Hematopoietic multipotent progenitor cell treated with erythropoietin and hydrocortisone succinate and interleukin-3 and kit ligand, for 8 days (in vitro differentiated cells): ENCODE results near the gene TMEM81.

Experiments
- DNase-seq: peaks from one replicate; pipeline ENCODE4 v3.0.0-alpha.2; 2015

Gene TMEM81, protein sequence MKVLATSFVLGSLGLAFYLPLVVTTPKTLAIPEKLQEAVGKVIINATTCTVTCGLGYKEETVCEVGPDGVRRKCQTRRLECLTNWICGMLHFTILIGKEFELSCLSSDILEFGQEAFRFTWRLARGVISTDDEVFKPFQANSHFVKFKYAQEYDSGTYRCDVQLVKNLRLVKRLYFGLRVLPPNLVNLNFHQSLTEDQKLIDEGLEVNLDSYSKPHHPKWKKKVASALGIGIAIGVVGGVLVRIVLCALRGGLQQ

DNA sequence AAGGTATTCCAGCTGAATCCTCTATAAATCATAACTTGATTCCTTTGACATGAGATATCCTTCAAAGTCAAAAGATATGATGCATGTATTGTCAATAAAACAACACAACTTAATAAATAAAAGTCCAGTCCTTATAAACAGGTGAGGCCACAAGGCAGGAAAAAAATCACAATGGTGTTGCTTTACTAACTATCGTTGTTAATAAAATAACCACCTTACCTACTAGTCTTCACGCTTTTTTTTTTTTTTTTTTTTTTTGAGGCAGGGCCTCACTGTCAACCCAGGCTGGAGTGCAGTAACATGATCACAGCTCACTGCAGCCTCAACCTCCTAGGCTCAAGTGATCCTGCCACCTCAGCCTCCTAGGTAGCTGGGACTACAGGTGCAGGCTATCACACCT, at the start of gene TMEM81:
Gene TMEM81 (minus strand): TSS at position 101 of the 400 bp plus-strand sequence. CDS start 140 bp downstream, outside the sequence.
- no peak for DNase-seq

DNA sequence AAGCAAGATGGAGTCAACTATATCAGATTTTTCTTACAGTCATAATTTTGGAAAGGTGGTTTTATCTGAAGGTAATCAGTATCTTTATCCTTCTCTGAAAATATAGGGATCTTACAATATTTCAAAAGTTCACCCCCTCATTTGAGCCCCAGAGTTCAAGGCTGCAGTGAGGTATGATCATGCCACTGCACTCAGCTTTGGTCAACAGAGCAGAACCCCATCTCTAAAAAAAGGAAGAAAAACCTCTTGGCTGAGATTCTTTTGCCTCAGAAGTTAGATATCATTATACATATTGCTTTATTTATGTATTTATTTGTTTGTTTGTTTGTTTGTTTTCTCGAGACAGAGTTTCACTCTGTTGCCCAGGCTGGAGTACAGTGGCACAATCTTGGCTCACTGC, 49.0 kb upstream of the TMEM81 start:
- no peak for DNase-seq

DNA sequence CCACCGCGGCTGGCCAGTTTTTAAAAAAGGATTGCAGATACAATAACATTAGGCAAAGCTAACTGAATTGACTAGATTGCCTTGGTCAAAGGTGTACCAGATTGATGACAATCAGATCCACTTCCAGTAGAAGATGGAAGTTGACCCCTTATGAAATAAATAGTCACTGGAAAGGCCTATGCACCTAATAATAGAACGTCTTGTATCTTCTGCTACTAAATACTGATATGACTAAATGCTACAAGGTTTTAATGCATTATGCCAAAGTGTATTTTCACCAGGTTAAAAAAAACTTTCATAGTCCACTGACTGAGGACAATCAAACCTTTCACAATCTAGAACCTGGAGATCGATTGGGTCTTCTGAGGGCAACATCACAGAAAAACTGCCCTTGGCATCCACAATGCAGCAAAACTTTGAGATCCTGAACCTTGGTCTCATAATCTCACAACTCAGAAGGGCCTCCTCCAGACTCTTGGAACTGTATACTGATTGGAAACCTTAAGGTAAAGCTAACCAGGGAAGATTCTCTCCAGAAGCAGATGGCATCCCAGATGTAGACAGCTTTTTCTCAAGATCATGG, 45.3 kb upstream of the TMEM81 start:
- no peak for DNase-seq

DNA sequence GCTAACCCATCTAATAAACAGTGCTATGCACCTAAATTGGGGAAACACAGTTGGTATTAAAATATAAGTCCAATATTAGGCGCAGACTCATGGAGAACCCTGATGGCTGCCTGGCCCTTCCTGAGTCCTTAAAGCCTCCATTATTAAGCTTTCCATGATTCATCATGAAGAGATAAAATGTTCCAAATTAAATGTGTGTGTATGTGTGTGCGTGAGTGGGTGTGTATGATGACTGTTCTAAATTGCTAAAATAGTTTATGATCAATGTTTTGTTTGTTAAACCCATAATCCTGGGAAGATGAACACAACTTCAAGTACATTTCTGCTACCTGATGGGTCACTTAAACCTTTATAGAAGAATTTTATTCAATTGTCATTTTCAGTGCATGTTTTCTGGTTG, 43.8 kb upstream of the TMEM81 start:
- DNase-seq: no peak

DNA sequence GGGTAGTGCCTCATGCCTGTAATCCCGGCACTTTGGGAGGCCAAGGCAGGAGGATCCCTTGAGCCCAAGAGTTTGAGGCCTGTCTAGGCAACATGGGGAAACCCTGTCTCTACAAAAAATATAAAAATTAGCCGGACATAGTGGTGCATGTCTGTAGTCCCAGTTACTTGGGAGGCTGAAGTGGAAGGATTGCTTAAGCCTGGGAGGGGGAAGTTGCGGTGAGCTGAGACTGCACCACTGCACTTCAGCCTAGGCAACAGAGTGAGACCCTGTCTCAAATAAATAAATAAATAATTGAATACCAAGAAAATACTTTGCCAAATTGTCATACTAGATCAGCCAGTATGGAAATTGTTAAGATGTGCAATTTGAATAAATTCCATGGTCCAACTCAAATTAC, 43.4 kb upstream of the TMEM81 start:
- DNase-seq: no peak

DNA sequence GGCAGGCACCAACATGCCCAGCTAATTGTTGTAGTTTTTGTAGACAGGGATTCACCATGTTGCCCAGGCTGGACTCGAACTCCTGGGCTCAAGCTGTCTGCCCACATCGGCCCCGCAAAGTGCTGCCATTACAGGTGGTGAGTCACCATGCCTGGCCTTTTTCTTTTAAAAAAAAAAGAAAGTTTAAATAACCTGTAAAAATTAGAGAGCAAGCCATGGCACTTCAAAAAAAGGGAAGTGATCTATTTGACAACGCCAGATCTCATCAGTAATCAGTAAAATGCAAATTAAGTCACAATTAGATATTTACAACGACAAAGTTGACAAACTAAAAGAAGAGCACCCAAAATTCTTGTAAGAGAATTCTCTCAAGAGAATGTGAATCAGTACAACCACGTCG, 40.5 kb upstream of the TMEM81 start:
- no peak for DNase-seq

DNA sequence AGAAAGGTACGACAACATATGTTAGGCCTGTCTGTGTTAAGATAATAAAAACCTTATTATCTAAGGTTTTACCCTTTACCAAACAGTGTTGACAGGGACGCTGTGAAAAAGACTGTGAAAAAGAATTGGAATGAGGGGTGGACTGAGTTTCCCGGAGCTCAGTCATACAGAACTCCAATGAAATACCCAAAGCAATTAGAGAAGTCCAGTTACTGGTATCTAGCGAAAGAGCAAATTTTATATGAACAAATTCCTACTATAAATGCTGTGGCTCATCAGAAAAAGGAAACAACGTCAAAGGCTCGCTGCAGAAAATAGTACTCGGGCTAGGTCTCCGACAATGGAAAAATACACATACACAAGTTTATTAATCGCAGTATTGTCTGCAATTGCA, 38.2 kb upstream of the TMEM81 start:
- no peak for DNase-seq

DNA sequence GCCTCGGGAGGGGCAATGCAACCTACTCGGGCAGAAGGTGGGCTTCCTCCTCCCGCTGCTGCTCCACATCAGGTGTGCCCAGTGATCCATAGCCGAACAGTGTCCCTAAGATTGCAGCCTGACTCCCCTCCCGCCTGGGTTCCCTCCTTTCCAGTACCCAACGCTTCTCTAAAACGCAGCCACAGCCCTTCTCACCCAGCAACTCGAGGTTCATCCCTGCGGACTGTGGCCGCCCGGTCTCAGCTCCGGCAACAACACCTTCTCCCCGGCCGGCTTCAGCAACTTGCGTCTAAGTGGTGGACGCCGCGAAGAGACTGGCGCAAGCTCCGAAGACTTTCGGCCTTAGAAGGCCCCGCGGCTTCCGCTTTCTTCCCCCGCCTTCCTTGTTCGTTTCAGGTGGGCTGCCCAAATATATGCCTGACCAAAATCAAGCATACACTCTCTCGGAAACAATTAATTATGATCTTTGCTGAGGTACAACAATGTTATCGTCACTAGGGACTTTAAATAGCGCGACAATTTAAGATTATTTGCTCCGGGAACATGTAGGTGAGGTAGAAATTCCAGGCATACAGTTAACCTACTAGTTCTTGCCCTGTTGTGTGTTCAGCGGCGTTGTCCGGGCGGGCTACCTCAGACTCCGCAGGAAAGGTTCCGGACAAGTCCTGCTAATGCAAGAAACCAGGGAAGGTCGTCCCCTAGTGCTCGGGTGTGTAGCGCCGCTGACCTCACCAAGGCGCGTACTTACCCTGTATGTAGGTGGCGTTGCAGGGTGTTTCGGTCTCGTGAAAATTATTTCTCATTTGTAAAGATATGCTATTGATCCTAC, 37.6 kb upstream of the TMEM81 start, which contains the start of gene RBBP5:
Gene RBBP5 (minus strand): TSS at position 319 of the 829 bp plus-strand sequence. CDS start 105 bp downstream, at position 214.
- DNase-seq: peak; percentile 97

DNA sequence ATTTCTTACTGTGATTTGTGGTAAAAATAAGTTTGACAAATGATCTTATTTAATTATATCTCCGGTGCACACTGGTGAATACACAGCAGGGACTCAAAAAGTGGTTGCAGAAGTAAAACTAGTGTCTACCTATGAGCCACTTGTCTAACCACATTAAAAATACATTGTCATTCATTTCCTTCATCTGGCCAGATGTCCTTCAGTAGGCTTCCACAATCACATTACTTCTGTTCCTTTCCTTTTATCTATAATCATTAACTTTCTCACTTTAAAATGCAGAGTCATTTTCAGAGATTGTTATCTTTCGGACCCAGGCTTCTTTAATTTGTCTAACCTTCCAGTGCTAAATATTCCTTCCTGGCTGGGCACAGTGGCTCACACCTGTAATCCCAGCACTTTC, 34.5 kb upstream of the TMEM81 start:
- peak; percentile 26 for DNase-seq

DNA sequence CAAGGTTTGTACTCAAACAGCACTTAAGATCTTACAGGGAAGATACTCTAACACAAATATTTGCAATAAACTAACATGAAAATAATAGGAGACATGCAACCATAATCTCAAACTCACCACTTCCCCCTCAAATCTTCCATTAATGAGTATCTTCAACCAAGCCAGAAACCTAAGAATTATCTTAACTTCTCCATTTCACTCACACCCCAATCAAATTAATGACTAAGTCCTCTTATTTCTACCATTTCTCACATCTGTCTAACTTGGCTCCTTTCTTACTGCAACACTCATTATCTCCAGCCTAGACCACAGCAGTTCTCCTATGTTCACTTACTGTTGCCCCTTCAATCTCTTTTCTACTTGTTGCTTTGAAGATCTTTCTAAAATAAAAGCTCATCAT, 27.1 kb upstream of the TMEM81 start:
- DNase-seq: no peak

DNA sequence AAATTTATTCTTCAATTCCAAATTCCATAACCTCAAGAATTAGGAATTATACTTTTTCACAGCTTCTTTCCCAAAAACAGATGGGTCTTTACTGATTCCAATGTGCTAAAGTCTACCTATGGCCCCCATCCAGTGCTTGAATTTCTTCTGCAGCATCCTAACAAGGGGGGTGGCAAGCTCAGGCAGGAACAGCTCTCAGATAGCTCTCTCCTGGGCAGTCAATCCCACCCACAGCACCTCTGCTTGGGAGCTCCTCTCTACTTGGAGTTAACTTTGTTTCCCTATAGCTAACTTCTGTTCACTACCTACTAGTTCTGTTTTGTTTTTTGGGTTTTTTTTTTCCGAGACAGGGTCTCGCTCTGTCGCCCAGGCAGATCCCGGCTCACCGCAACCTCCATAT, 25.5 kb upstream of the TMEM81 start:
- no peak for DNase-seq

DNA sequence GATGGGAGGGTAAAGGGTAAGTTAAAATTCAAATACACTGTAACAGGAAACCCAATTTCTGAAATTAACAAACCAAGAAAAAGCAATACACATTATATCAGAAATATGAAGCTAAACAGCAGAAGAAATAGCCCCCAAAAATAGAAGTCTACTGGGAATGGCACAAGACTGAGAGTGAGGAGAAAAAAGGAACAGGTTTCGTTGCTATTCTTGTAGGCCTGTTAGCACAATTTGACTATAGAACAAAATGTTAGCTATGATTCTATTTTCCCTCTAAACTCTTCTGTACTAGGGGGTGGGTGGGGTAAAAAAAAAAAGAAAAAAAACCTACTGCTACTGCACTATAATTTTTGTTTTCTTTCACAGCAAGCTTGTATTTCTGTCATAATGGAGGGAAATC, 25.0 kb upstream of the TMEM81 start:
- no peak for DNase-seq

DNA sequence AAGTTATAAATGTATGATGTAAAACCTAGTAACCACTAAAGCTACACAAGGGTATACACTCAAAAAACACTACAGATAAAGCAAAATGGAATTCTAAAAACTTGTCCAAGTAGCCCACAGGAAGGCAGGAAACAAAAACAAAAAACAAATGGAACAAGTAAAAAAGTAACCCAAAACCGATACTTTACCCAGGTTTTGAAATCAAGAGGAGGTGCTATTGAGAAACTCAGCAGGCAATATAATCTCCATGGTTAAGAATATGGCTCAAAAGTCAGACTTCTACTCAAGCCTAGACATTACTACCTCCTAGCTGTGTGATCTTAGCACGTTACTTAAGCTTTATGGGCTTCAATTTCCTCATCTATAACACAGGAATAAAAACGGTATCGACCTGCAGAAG, 24.2 kb upstream of the TMEM81 start:
- DNase-seq: no peak

DNA sequence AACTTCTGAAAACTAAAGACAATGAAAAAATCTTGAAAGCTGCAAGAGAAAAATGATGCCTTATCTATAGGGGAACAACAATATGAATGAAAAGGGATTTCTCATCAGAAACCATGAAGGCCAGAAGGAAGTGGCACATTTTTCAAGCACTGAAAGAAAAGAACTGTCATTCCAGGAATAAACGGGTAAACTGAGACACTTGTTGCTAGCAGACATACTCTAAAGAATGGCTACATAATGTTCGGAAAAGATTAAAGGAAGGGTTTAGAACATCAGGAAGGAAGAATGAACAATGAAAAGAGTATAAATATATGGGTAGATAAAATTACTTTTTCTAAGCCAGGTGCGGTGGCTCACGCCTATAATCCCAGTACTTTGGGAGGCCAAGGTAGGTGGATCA, 23.1 kb upstream of the TMEM81 start:
- DNase-seq: no peak

DNA sequence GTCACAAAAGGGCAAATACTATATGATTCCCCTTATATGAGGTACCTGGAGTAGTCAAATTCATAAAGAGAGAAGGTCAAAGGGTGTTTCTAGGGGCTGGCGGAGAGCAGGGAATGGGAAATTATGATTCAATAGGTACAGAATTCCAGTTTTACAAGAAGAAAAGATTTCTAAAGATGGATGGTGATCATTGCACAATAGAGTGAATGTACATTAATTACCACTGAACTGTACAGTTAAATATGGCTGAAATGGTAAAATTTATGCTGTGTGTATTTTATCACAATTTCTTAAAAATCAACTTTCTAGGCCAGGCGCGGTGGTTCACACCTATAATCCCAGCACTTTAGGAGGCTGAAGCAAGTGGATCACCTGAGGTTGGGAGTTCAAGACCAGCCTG, 18.1 kb upstream of the TMEM81 start:
- no peak for DNase-seq

DNA sequence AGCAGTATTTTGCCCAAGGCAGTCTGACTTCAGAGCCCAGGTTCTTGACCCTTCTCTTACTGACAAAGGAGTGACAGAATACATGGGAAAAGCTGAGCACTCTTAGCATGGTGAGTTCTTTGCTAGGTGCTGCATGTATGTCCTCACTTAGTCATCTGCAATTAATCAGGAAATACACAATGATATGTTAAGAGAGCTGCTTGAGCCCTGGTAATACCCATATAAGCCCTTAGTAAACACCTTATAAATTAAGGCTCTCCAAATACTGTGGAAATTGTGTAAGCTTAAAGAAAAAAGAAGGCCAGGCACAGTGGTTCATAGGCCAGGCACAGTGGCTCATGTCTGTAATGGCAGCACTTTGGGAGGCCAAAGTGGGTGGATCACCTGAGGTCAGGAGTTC, 14.0 kb upstream of the TMEM81 start:
- DNase-seq: no peak

DNA sequence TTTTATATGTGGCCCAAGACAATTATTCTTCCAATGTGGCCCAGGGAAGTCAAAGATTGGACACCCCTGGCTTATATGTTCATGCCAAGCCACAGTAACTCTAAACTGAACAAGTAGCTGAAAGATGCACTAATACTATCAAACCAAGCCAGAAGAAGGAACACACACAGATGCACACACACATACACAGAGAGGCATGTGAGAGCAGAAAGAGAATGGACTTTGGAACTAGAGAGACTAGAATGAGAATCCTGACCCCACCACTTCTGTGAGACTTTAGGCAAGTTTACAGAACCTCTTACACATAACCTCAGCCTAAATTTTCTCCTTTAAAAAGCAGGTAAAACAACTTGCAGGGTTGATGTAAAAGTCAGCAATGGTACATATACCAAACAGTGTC, 11.2 kb upstream of the TMEM81 start:
- DNase-seq: no peak

DNA sequence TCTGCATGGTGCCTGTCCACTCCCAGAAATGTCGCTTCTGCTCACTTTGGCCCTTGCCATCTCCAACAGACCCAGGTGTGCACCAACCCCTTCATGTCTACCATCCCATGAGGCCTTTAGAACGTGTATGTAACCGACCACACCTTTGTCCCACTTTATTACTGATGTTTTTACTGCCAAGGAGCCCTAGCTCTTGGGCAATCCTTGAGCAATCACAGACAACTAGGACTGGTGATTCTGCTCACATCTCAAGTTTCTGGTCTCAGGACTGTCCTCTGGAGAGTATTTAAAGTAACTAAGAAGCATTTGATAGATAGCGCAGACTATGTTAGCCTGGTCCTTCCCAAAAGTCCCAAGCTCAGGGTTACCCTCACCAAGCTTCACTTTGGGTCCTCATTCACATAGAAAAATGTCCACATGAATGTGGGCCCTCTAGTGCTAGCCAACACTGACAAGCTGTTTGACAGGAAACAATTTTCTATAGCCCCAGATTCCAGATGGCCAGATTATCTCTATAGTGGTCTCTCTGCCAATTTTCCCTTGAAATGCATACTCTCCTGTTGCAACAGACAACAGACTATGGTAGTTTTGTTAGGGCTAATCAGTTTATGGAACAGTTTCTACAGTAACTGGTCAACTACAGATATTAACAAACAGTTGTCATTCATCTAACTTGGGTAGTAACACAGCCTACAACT, 6.9 kb upstream of the TMEM81 start:
- DNase-seq: no peak

DNA sequence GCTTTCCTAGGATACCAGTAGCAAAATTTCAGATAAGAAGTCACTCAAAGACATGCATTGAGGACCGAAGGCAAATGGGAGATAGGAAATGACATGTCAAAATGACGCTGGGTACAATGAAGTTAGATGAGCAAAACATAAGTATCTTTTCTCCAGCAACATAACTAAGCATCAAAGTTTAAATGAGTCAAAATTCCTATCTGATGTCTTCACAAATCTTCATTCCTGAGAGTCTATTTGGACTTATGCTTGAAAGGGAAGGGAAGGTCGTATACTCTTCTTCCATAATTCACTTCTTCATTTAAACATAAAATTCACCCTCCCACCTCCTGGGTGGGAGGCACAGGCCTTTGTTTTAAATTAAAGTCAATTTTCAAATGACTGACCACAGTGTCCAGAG, 4.1 kb upstream of the TMEM81 start:
- no peak for DNase-seq

DNA sequence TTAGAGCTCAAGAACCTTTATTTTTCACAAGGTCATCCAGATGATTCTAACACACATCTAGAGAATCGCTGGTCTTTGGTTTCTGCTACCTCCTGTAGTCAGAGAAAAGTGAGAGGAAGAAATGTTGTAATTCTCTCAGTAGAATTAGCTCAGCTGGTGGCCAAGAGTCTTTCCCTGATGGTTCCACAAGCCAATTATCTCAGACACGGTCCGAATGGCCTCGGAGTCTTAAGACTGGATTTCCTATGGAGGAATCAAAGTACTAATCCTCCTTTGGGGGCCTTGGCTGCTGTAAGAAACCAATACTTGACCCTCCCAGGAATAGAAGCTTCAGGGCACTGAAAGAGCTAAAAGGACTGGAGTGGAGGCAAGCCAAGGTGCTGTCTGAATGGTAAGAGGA, 1.8 kb downstream of the TMEM81 start:
- DNase-seq: no peak

DNA sequence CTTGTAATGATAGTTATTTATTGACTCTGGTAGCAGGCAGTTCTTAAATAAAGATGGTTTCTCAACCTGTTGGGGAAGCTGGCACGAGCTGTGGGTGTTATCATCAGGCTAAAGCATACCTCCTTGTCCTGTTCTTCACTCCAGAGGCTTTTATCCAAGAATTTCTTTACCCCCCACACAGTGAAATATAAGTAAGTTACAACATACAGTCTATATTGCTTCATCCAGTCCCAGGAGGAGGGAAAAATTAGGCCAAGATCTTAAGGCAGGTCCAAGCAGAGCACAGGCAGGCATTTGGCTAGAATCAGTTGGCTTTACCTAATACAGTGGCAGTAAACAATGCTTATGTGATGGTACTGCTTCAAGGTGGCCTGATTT, 6.3 kb downstream of the TMEM81 start:
- DNase-seq: no peak

DNA sequence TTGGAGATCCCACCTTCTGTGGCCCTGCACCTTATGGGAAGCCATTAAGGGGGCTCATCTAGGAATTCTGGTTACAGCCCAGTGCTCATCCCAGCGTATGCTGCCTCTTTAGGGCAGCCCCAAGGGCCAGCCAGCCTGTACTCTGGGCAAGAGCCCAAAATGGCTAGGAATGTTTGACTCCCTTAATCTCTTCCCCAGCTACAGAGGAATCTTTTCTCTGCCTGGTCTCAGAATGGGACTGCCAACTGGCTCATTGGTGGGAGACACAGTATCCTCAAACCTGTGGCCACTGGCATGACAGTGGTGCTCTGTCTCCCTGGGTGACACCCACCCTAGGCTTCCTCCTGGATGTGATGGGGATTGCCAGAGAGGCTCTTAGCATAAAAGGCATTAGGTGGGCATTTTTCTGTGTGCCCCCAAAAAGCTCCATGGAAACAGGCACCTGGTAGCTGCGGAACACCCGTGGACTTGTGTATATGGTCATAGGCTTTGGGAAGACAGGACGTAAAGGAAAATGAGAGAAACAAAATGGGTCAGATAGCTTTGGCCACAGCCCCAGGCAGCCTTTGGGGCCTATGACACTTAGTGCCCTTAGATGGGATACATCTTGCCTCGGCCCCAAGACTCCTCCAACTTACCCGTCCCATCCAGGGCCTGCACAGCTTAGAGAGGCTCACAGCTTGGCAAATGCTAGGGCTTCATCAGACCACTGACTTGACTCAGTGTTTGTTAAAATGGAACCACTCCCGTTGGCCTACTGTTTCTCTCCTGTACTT, 6.9 kb downstream of the TMEM81 start:
- no peak for DNase-seq

DNA sequence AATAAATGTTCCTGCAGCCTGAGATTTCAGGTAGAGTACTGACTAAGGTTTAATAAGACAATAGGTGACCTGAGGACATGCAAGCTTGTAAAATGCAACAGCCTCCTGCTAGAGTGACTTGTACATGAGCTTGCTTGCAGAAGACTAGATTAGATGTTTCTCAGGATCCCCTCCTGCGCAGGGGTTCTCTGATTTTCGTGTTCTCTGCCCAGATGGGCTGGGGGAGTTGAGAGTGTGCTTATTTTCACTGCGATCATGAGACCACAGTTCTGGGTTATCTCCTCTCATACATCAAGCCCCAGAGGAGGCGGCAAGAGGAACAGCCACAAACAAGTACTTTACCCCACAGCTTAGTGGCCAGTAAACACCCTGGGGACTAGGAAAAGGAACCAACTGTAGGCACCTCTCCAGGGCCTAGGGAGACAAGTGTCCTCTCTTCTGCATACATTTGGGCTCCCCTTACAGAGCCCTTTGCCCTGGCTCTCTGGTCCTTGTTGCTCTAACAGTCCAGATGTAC, 8.0 kb downstream of the TMEM81 start:
- DNase-seq: peak; percentile 4
